Osteoblast (primary cell): ENCODE results near the gene FILIP1L. TPM values are rescaled to one million over a fixed set of nuclear protein-coding genes. Genes with fewer than 3 reads are reported as not detected.

Experiments
- DNase-seq: peaks from one replicate; pipeline ENCODE4 v3.0.0; 2011; ENCODE audit warnings: low spot score, mixed read lengths; ENCODE audit not compliant: insufficient read length; ENCODE audit errors: missing footprints
- H2AFZ ChIP-seq: 2 replicates; pipeline ENCODE4 v1.6.0; 2011; ENCODE audit warnings: mild to moderate bottlenecking, low read length
- H3K27ac ChIP-seq: 2 replicates; pipeline ENCODE4 v1.5.1; 2011; ENCODE audit warnings: mild to moderate bottlenecking, low read depth, low read length, moderate library complexity
- H3K27me3 ChIP-seq: 2 replicates; pipeline ENCODE4 v1.6.0; 2012; ENCODE audit warnings: mild to moderate bottlenecking, control low read depth, inconsistent platforms, low read length, moderate library complexity; ENCODE audit not compliant: insufficient read depth
- H3K36me3 ChIP-seq: 2 replicates; pipeline ENCODE4 v1.5.1; 2011; ENCODE audit warnings: mild to moderate bottlenecking, low read length, control low read depth, moderate library complexity; ENCODE audit not compliant: insufficient read depth
- H3K4me1 ChIP-seq: 2 replicates; pipeline ENCODE4 v1.5.1; 2011; ENCODE audit warnings: mild to moderate bottlenecking, low read length, control low read depth, moderate library complexity; ENCODE audit not compliant: insufficient read depth
- H3K4me2 ChIP-seq: 2 replicates; pipeline ENCODE4 v1.6.0; 2011; ENCODE audit warnings: mild to moderate bottlenecking, low read length; ENCODE audit not compliant: insufficient read depth
- H3K4me3 ChIP-seq: fragments of 200-600 bp; sonication (generic); 3 replicates; pipeline ENCODE4 v1.5.1; 2012; ENCODE audit warnings: mild to moderate bottlenecking, low read length, inconsistent platforms; ENCODE audit not compliant: insufficient read depth
- H3K79me2 ChIP-seq: 2 replicates; pipeline ENCODE4 v1.6.0; 2012; ENCODE audit warnings: mild to moderate bottlenecking, low read length, control low read depth, inconsistent platforms; ENCODE audit not compliant: insufficient read depth
- H3K9me3 ChIP-seq: 2 replicates; pipeline ENCODE4 v1.5.1; 2011; ENCODE audit warnings: low read depth, low read length, control low read depth
- H4K20me1 ChIP-seq: 2 replicates; pipeline ENCODE4 v1.6.0; 2012; ENCODE audit warnings: mild to moderate bottlenecking, low read length, control low read depth; ENCODE audit not compliant: insufficient read depth
- CTCF ChIP-seq: IDR thresholded peaks from 2 replicates; pipeline ENCODE4 v1.5.1; 2011; ENCODE audit warnings: mild to moderate bottlenecking, low read depth, low read length, moderate library complexity; ENCODE audit errors: extremely low read depth
- total RNA-seq: library from RNA; depleted of rRNA; stranded (reverse); fragments of >200 nt; gene quantifications from 2 replicates; pipeline ENCODE4 v1.2.3, GENCODE V29; 2012

Gene FILIP1L
- total RNA-seq, 1 donor = 5.8 TPM

GRCh38 chr3:99883693-99884092 lies 230.6 kb downstream of the FILIP1L start:
- TF ChIP-seq CTCF = no peak
- H3K4me1 ChIP-seq = no peaks in the 10 kb centered on the region
- no peak overlapping the region for H3K4me2 ChIP-seq
- H3K4me3 ChIP-seq = no peak overlapping the region
- H3K9me3 ChIP-seq = no peaks in the 10 kb centered on the region
- peaks cover 2% of the 10 kb centered on the region for H3K79me2 ChIP-seq
- H3K27ac ChIP-seq = no peak overlapping the region
- no peaks in the 10 kb centered on the region for H3K27me3 ChIP-seq
- DNase-seq = no peak
- no peak overlapping the region for H2AFZ ChIP-seq
- H3K36me3 ChIP-seq = no peaks in the 10 kb centered on the region
- no peaks in the 10 kb centered on the region for H4K20me1 ChIP-seq

GRCh38 chr3:99883138-99883461 lies 231.2 kb downstream of the FILIP1L start:
- Histone ChIP-seq H2AFZ (no peak overlapping the region), H4K20me1 (no peaks in the 10 kb centered on the region), H3K27ac (no peak overlapping the region), H3K4me2 (no peak overlapping the region), H3K4me3 (no peak overlapping the region), H3K36me3 (no peaks in the 10 kb centered on the region), H3K9me3 (no peaks in the 10 kb centered on the region), H3K79me2 (peaks cover 2% of the 10 kb centered on the region), H3K4me1 (no peaks in the 10 kb centered on the region), H3K27me3 (no peaks in the 10 kb centered on the region)
- DNase-seq = no peak
- no peak for TF ChIP-seq CTCF

- Histone ChIP-seq H3K4me3 (no peak overlapping the region), H3K4me2 (no peak overlapping the region), H3K27ac (no peak overlapping the region), H3K36me3 (no peaks in the 10 kb centered on the region), H3K9me3 (no peaks in the 10 kb centered on the region), H2AFZ (no peak overlapping the region), H3K27me3 (no peaks in the 10 kb centered on the region), H3K79me2 (peaks cover 2% of the 10 kb centered on the region), H3K4me1 (no peaks in the 10 kb centered on the region), H4K20me1 (no peaks in the 10 kb centered on the region)
- no peak for DNase-seq
- TF ChIP-seq CTCF = no peak
Measured at GRCh38 chr3:99882436-99883137, 231.7 kb downstream of the FILIP1L start.

- Histone ChIP-seq H3K4me3 (no peak overlapping the region), H3K4me2 (no peak overlapping the region), H3K9me3 (no peaks in the 10 kb centered on the region), H3K4me1 (peaks cover 5% of the 10 kb centered on the region), H3K36me3 (no peaks in the 10 kb centered on the region), H2AFZ (no peak overlapping the region), H4K20me1 (no peaks in the 10 kb centered on the region), H3K27ac (no peak overlapping the region), H3K27me3 (no peaks in the 10 kb centered on the region), H3K79me2 (peaks cover 2% of the 10 kb centered on the region)
- no peak for DNase-seq
- no peak for TF ChIP-seq CTCF
Measured at GRCh38 chr3:99881121-99881524, 233.2 kb downstream of the FILIP1L start.
